Uterus (tissue), 4 donors: Measurements from ENCODE around the gene SGIP1. TPM values are rescaled to one million over a fixed set of nuclear protein-coding genes. Genes with fewer than 3 reads are reported as not detected.

ENCODE experiments used
- DNase-seq, 2 donors: peaks; one replicate each; pipeline ENCODE4 v3.0.0-alpha.2; 2019 to 2020
- H3K27ac ChIP-seq, 2 donors: fragments of 200-600 bp; sonication (generic); 1 replicate in 1 of 2; 2 replicates in 1 of 2; pipeline ENCODE4 v1.5.1; 2016 to 2018
- H3K27me3 ChIP-seq, 2 donors: fragments of 200-600 bp; sonication (generic); one replicate each; pipeline ENCODE4 v1.5.1; 2018 to 2019; ENCODE audit warnings: control low read depth in 1 of 2
- H3K36me3 ChIP-seq, 2 donors: fragments of 200-600 bp; sonication (generic); one replicate each; pipeline ENCODE4 v1.5.1; 2019; ENCODE audit warnings: control low read depth in 1 of 2
- H3K4me1 ChIP-seq, 2 donors: fragments of 200-600 bp; sonication (generic); one replicate each; pipeline ENCODE4 v1.5.1; 2018 to 2019; ENCODE audit warnings: control low read depth in 1 of 2
- H3K4me3 ChIP-seq, 2 donors: fragments of 200-600 bp; sonication (generic); 1 replicate in 1 of 2; 2 replicates in 1 of 2; pipeline ENCODE4 v1.5.1; 2018 to 2019; ENCODE audit warnings: mild to moderate bottlenecking in 1 of 2
- H3K9me3 ChIP-seq, 2 donors: fragments of 200-600 bp; sonication (generic); one replicate each; pipeline ENCODE4 v1.5.1; 2019; ENCODE audit warnings: control low read depth in 1 of 2
- POLR2A ChIP-seq, 2 donors: fragments of 450-650 bp; IDR thresholded peaks; one replicate each; pipeline ENCODE4 v1.6.1; 2016; ENCODE audit warnings: antibody characterized with exemption in 2 of 2, mild to moderate bottlenecking in 1 of 2, moderate library complexity in 1 of 2
- intact Hi-C: fragments of 100-400 bp; cut with DNase I; formaldehyde crosslinking; loops from one replicate; pipeline ENCODE4 v1.15.1; 2023; ENCODE audit warnings: low total_unique reads
- total RNA-seq, 4 donors: library from RNA; depleted of rRNA in 3 of 4; stranded (reverse); fragments of >200 nt in 3 of 4; gene quantifications; one replicate each; pipeline versions ENCODE4 v1.1.0 to v1.2.4, GENCODE V29; 2014 to 2023
- TF ChIP-seq, protein P1 (sequence below), 4 experiments: fragments of 200-600 bp in 2 of 4; fragments of 450-650 bp in 2 of 4; sonication (generic) in 2 of 4; IDR thresholded peaks; one replicate each; pipeline ENCODE4 v1.5.1; 2016 to 2019; ENCODE audit warnings: antibody characterized with exemption in 4 of 4, mild to moderate bottlenecking in 2 of 4, moderate library complexity in 1 of 4
- donor health status: DM: yes; HTN: yes; CAD: no.

Gene SGIP1, protein sequence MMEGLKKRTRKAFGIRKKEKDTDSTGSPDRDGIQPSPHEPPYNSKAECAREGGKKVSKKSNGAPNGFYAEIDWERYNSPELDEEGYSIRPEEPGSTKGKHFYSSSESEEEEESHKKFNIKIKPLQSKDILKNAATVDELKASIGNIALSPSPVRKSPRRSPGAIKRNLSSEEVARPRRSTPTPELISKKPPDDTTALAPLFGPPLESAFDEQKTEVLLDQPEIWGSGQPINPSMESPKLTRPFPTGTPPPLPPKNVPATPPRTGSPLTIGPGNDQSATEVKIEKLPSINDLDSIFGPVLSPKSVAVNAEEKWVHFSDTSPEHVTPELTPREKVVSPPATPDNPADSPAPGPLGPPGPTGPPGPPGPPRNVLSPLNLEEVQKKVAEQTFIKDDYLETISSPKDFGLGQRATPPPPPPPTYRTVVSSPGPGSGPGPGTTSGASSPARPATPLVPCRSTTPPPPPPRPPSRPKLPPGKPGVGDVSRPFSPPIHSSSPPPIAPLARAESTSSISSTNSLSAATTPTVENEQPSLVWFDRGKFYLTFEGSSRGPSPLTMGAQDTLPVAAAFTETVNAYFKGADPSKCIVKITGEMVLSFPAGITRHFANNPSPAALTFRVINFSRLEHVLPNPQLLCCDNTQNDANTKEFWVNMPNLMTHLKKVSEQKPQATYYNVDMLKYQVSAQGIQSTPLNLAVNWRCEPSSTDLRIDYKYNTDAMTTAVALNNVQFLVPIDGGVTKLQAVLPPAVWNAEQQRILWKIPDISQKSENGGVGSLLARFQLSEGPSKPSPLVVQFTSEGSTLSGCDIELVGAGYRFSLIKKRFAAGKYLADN
- 10 to 100 TPM in 1 of 4 donors, 1 to 10 TPM in 3; 2.8 to 23.0 (median 6.4) TPM for total RNA-seq

DNA sequence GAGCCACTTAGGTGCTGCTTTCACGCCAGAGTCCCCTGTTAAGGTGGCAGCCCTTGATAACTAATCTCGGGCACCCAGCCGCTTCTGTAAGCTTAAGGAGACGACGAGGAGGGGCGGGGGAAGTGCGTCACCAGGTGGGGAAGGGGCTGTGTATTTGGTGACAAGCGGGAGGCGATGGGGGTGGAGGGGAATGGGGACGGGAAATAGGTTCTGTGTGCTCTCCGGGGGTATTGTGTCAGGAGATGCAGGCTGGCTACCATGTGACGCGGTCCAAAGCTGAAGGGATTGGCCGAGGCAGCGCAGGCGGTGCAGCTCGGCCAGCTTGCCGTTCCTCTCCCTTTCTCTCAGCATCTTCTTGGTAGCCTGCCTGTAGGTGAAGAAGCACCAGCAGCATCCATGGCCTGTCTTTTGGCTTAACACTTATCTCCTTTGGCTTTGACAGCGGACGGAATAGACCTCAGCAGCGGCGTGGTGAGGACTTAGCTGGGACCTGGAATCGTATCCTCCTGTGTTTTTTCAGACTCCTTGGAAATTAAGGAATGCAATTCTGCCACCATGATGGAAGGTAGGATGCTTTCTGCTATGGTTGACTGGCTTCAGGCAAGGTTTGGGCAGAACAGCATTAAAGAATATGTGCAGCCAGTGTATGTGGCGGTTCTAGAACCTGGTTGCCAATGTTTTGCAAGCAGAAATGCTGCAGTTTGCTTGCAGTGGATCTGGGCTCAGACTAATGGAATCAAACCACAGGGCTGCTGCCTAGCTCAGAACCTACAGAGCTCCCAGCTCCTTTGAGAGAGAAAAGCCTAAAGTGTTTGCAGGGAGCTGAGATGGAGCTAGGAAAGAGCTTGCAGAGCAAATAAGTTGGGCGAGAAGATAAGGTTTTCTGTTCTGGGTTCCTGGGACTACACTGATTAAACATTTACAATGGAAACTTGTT is at the start of gene SGIP1:
Gene SGIP1 (plus strand): TSS at position 350 of the 937 bp plus-strand sequence. CDS start 206 bp downstream, at position 556.
- H3K9me3 ChIP-seq, result no peaks in the 10 kb centered on the region
- peak; percentile 64 to 68 for DNase-seq
- no peaks in the 10 kb centered on the region for H3K27me3 ChIP-seq
- no peaks in the 10 kb centered on the region for H3K36me3 ChIP-seq
- peak within 1 kb of the TSS; percentile 81 to 83 for H3K27ac ChIP-seq
- peak within 1 kb of the TSS; percentile 36 to 38 for H3K4me3 ChIP-seq
- peak in 1 of 2 donors; percentile 43 for TF ChIP-seq POLR2A (IDR thresholded peaks at IDR 0.05)
- TF ChIP-seq, protein P1, sequence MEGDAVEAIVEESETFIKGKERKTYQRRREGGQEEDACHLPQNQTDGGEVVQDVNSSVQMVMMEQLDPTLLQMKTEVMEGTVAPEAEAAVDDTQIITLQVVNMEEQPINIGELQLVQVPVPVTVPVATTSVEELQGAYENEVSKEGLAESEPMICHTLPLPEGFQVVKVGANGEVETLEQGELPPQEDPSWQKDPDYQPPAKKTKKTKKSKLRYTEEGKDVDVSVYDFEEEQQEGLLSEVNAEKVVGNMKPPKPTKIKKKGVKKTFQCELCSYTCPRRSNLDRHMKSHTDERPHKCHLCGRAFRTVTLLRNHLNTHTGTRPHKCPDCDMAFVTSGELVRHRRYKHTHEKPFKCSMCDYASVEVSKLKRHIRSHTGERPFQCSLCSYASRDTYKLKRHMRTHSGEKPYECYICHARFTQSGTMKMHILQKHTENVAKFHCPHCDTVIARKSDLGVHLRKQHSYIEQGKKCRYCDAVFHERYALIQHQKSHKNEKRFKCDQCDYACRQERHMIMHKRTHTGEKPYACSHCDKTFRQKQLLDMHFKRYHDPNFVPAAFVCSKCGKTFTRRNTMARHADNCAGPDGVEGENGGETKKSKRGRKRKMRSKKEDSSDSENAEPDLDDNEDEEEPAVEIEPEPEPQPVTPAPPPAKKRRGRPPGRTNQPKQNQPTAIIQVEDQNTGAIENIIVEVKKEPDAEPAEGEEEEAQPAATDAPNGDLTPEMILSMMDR (IDR thresholded peaks at IDR 0.05), result no peak
- no peaks in the 10 kb centered on the region for H3K4me1 ChIP-seq
- intact Hi-C loops, result no loop called here

DNA sequence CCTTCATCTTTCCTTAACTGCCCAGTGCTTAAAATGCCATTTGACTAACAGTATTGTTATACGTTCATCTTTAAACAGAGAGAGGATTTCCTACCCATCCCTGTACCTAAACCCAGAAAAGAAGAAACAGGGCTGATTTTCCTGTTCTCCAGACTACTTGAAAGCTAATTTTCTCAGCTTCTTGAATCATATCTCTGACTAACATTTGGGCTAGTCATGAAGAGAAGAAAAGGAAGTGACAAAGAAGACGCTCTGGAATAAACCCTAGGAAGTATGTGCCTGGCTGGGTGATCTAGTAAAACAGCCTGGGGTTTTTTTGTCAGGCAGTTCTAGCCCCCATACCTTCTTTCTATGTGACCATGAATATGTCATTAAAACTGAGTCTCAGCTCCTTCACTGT is 44.8 kb upstream of the SGIP1 start:
- intact Hi-C loops, result no loop called here
- H3K4me3 ChIP-seq, result no peak overlapping the region

DNA sequence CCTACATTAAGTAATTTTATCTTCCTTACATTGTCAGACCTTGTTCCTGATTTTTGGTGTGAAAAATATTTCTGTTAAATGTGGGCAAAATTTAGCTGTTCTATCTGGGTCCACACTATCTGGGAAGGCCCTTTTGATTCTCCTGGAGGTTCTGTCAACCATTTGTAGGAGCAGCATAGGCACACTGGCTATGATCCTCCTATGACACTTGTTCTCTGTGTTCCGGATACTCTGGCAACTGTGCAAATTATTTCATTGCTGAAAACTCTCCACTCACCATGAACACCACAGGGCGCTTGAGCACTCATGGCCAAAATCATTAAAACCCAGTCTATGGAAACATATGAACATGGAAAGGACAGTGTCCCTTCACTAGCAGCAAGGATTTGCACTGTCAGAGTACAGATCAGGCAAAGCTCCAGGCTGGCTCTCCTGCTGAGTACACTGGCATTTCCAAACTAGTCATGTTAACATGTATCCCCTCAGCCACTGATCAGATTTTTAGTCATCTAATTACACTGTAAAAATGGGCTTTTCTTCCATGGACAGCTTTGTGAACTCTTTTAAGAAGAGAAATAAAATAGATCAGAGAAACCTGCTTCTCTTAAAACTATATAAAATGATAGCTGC is 43.9 kb upstream of the SGIP1 start:
- H3K4me3 ChIP-seq, result no peak overlapping the region
- DNase-seq, result no peak
- no peaks in the 10 kb centered on the region for H3K36me3 ChIP-seq
- H3K4me1 ChIP-seq, result no peaks in the 10 kb centered on the region
- H3K27ac ChIP-seq, result no peak overlapping the region
- no peaks in the 10 kb centered on the region for H3K9me3 ChIP-seq
- intact Hi-C loops, result no loop called here
- no peaks in the 10 kb centered on the region for H3K27me3 ChIP-seq
- TF ChIP-seq, protein P1 (IDR thresholded peaks at IDR 0.05), result no peak
- no peak for TF ChIP-seq POLR2A (IDR thresholded peaks at IDR 0.05)

More for the DNA sequence above, 44.8 kb upstream of the SGIP1 start:
- Histone ChIP-seq H3K4me1 (no peaks in the 10 kb centered on the region), H3K27me3 (no peaks in the 10 kb centered on the region), H3K9me3 (no peaks in the 10 kb centered on the region), H3K36me3 (no peaks in the 10 kb centered on the region), H3K27ac (no peak overlapping the region)
- no peak for DNase-seq
- no peak for TF ChIP-seq POLR2A (IDR thresholded peaks at IDR 0.05)
- TF ChIP-seq, protein P1 (IDR thresholded peaks at IDR 0.05), result no peak

DNA sequence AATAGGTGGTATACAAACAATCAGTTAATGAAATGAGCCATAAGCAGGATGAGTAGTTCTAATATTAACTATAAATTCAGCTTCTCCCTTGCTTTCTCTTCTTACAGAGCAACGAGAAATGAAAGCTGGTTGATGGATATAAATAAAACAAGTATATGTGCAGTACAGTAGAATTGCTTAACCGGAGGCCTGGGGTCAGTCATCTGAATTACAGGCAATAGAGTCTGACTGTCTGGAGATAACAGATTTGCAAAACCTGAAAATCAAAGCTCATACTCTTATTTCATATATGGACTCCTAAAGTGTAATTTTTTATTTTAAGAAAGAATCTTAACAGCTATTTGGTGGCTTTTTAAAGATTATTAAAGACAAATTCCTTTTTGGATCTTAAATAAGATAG is 43.1 kb upstream of the SGIP1 start:
- intact Hi-C loops, result no loop called here
- Histone ChIP-seq H3K9me3 (no peaks in the 10 kb centered on the region), H3K27me3 (no peaks in the 10 kb centered on the region), H3K36me3 (no peaks in the 10 kb centered on the region), H3K27ac (no peak overlapping the region), H3K4me1 (no peaks in the 10 kb centered on the region), H3K4me3 (no peak overlapping the region)
- no peak for DNase-seq
- TF ChIP-seq, protein P1 (IDR thresholded peaks at IDR 0.05), result no peak
- no peak for TF ChIP-seq POLR2A (IDR thresholded peaks at IDR 0.05)
